GM18498 (cell line): ENCODE measurements around the gene PPP1R12C.

Experiments used
- ATAC-seq: cut with Tn5 transposase; IDR thresholded peaks from one replicate; pipeline ENCODE4 v1.9.1; 2021; ENCODE audit warnings: mild to moderate bottlenecking, moderate library complexity; ENCODE audit not compliant: unreplicated experiment

PPP1R12C gene

DNA sequence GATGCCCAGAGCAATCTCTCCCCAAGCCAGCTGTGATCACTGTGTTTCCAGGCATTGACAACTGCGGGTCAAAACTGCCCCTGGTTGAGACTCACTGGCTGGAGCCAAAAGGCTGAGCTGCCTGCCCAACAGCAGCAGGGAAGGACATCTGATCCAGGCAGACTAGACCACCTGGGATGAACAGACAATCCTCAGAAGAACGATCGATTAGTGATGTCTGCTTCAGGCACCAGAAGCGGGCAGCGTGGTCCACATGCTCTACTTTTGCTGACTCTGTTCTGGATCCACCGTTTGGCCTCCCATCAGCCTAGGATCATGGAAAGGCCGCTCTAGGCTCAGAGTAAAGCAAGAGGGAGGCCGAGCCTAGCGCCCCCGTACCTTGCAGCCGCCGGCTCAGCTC is 69.5 kb downstream of the PPP1R12C start:
- no peak for ATAC-seq

DNA sequence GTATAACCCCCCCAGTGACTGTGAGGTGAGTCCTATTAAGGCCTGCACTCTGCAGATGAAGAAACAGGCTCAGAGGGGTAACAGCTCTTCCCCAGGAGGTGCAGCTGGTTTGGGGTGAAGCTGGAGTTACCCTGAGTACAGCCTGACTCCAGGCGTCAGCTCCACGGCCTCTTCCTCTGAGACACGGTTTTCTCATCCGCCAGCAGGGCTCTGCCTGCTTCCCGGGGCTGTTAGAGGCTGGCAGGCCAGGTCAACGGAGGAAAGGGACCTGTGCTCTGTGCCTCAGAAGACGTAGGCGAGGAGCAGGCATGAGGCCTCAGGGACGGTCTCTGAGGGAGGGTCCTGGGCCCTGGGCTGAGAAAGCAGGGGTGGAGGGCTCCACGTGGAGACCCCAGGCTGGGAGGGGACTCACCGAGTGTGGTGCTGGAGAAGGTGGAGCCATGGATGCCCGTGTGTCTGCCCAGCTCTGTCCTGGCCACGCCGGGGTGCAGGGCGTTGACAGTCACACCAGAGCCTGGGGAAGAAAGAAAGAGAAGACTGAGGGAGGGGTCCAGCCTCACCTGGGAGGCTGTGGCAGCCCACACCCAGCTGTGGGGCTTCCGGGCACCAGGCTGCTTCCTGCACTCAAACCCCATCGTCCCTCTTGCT is 70.3 kb downstream of the PPP1R12C start:
- ATAC-seq, result no peak

DNA sequence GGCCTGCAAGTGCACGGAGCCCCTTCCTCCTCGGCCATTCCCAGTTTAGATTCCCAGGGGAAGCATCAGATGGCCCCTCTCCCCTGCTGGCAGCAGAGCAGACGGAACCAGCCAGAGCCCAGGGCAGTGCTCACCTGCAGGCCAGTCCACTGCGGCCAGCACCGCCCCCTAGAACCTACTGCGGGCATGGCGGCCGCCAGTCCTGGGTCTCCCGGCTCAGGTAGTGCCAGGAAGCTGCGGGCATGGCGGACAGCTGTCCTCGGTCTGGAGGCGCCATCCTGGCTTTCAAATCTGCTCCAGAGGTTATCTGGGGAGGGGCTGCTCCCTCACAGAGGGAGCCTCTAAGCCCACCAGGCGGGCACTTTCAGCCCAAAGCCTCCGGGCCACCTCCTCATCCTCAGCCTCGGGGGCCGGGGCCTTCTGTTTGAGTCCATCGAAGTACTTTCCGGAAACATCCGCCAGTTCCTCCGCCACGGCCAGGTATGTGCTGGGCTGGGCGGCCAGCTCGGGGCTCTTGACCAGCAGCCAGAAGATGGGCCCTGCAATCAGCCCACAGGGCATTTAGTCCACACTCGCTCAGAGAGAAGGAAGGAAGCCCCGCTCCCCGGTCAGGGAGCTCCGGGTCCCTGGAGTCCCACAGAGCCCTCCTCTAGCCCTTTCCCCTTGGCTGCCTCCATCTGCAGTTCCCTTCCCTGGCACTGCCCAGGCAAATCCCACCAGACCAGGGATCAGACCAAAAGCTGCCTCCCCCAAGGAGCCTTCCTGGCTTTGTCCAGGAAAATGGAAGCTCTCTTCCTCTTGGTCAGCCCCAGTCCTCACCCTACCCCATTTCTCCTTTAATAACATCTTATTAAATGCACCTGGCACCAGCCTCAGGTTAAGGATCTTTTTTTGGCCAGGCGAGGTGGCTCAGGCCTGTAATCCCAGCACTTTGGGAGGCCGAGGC is 72.4 kb downstream of the PPP1R12C start:
- no peak for ATAC-seq

DNA sequence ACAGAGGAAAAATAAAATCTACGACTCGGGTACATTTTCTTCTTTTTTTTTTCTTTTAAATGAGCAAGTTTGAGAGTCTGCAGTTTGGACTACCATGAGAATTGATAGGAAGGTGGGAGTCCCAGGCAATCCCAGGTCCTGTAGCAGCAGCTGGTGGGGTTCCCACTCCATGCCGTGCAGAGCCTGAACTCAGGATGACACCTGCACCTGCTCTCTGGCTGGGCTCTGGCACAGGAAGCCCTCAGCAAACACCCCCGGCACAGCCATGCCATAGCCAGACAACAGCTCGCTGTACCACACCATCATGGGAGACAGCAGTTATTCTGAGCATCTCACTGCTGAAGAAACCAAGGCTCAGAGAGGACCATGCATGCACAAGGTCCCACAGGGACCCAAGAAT is 73.2 kb downstream of the PPP1R12C start:
- no peak for ATAC-seq

DNA sequence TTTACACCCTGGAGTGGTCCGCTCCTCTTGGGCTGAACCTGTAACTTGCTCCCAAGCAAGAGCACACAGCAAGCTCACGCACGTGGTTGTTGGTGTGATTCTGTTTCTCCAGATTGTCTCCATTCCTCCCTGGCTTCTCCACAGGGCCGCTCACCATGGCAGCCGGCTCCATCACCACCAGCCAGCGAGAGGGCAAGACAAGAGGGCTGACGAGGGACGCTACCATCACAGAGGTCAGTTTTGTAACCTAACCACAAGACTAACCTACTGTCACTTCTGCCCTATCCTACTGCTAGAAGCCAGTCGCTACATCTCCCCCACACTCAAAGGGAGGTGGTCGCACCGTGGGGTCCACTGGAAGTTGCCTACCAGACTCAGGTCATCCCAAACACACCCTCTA is 74.7 kb downstream of the PPP1R12C start:
- no peak for ATAC-seq

DNA sequence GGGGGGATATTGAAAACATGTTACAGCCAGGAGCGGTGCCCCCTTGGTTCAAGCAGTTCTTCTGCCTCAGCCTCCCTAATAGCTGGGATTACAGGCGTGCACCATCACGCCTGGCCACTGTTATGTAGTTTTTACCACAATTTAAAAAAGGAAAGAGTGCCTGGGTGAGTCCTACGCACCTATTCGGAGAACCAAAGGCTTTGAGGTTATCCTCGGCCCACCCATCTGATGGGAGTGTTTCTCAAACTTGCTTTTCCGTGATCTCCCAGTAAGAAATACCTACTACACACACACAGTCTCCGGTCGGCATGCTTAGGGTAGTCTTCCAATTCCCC is 75.1 kb downstream of the PPP1R12C start:
- no peak for ATAC-seq

DNA sequence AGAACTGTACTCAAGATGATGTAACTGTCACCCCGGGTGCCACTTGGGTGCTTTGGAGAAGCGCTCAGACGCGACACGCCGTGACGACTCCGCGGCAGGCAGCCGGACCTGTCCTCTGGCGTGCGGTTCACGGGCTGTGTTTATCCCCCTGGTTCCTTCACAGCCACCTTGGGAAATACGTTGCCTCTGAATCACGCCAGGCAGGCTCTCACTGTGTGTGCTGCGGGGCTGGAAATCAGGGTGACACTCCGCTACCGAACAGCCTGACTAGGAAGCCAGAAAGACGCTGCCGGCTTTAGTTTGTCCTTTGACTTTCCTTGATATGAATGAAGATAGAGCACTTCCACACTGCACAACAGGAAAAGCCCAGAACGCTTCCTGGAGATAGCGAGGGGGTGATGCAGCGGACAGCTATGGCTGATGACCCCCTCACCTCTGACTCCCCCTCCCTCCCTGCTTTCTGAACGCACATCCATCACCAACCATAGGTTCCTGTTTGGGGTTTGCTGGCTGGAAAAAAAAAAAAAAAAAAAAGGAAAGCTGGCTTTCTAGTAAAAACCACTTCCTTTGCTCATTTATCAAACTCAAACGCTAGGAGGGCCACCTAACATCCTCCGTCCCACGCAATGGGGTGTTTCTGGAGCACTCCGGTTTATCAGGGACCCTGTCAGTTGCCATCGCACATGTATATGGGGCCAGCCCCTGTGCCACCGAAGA is 75.7 kb downstream of the PPP1R12C start:
- no peak for ATAC-seq

DNA sequence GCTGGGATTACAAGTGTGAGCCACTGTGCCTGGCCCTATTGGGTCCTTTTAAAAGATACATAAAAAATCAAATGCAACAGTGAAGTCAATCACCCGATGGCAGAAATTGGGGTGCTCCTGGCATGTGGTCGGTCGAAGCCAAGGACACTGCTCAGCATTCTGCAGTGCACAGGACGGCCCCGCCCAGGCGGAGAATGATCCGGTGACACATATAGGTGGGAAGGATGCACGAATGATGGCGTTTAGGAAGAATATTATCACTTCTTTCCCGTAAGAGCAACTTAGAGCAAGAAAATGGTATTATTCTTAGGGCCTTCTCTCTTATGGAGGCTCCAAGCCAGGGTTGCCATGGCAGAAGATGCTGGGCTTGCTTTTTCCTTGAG is 76.2 kb downstream of the PPP1R12C start:
- ATAC-seq, result no peak
